Measurements from ENCODE around the gene DLST.
"Not testable (repeated sequence)": the region's sequence is repeated elsewhere in the genome, so short reads cannot be mapped to it uniquely, and the experiment has no call there.

The DLST gene

GRCh38 chr14:74918380-74918779, 36.7 kb downstream of the DLST start:
- DNase-seq (ENCODE audit: low spot score) = no peak

- no peak for DNase-seq (ENCODE audit: low spot score)
These were observed 37.9 kb downstream of the DLST start for GRCh38 chr14:74919421-74920165.

DNA sequence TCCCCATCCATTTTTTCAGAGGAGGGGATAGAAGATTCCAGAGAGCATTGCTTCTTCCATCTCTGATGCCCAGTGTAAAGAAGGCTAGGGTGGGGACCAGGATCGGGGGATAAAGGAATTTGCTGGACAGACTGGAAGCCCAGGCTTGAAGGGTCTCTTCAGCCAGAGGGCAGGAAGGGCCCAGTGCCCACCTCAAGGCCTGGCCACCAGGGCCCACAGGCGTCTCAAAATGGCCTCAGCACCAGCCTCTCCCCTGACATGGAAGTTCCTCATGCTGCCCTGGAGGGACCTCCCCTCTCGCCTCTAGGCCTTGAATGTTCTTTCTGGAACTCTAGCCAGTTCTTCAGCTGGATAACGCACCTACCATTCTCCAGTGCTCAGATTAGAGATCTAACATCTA, 38.6 kb downstream of the DLST start:
- DNase-seq (ENCODE audit: low spot score) = no peak

- DNase-seq (ENCODE audit: low spot score) = no peak
These were observed 39.4 kb downstream of the DLST start for GRCh38 chr14:74921053-74921620.

DNA sequence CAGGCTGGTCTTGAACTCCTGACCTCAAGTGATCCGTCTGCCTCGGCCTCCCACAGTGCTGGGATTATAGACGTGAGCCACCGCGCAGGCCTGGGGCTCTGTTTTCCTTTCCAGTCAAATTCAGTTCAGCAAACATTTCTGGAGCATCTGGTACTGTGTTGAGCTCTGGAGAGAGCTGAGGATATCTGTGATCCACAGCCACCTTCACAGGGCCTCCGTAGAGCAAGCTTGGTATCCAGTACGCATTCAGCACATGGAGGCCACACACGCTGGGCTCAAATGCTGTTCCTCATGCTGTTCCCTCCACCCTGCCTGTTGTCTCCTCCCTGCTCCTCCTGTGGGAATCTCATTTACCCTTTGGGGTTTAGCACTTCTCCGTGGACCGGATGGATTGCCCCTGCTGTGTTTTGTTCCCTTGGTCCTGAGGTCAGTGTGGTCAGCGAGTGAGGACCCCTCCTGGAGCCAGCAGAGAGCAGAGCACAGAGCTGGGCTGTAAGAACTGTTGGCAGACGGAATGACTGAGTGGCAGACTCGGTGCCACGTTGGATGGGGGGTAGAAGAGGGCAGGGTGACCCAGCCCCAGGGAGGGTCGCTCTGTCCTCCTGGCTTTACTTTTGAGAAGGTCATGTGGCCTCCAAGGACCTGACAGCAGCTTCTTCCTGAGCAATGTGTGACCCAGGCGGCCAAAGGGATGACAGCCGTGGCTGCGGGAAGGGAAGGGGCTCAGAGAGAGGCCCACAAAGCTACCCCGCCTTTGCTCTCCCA, 40.5 kb downstream of the DLST start:
- no peak for DNase-seq (ENCODE audit: low spot score)

- DNase-seq (ENCODE audit: low spot score) = peak; percentile 100
These were observed 41.2 kb downstream of the DLST start, which contains the start of gene RPS6KL1 for GRCh38 chr14:74922752-74923401. RPS6KL1 (minus strand) TSS chr14:74923260; CDS start chr14:74921541, 1,719 bp downstream.

DNA sequence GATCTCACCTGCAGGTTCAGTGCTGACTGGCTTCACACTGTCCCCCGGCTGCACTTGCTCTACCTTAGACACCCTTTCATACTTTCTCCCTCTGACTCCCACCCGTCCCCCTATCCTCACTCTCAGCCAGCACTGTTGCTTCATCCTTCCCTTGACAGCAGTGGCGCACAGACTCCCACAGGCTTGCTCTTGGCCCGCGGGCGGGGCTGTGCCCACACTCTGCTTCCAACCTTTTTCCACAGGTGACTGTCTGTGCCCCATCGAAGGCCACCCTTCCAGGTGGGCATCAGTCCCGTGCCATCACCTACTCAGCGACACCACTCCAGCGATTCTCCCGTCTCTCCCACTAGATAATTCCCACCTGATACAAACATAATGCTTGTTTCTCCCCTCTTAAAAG, 42.3 kb downstream of the DLST start:
- no peak for DNase-seq (ENCODE audit: low spot score)

- DNase-seq (ENCODE audit: low spot score) = no peak
These were observed 45.5 kb downstream of the DLST start for GRCh38 chr14:74927225-74927624.

GRCh38 chr14:74929242-74929641, 47.5 kb downstream of the DLST start:
- DNase-seq (ENCODE audit: low spot score) = no peak

GRCh38 chr14:74931744-74932143, 50.0 kb downstream of the DLST start:
- DNase-seq (ENCODE audit: low spot score) = not testable (repeated sequence)

GRCh38 chr14:74932401-74932901, 50.7 kb downstream of the DLST start:
- no peak for DNase-seq (ENCODE audit: low spot score)

DNA sequence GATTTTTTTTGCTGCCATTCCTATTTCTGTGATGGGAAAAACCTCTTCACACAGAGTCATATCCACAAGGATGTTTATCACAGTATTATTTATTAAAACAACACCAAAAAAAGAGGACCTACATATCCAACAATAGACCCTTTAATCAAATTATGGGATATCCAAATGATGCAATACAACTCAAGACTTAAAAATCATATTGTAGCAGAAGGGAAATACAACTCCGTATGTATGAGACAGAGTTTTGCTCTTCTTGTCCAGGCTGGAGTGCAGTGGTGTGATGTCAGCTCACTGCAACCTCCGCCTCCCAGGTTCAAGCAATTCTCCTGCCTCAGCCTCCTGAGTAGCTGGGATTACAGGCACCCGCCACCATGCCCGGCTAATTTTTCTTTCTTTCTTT, 51.2 kb downstream of the DLST start:
- DNase-seq (ENCODE audit: low spot score) = not testable (repeated sequence)

DNA sequence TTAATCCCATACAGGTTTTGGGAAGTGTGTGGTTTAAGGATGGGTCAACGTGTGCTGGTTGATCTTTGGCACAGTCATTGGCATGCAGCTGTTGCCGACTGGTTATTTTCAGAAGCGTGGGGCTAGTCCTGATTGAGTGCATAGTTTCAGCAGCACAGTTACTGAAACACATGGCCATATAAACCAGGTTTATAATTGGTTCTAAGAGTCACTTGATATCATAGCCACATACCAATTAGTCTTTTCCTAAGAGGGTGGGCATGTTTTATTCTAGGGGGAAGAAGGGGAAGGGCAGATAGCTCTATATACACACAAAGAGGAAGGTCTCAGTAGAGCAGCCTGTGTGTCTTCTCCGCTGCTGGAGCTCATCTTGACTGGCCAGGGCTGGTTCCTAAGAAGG, 52.3 kb downstream of the DLST start:
- no peak for DNase-seq (ENCODE audit: low spot score)

GRCh38 chr14:74934476-74935359, 53.0 kb downstream of the DLST start:
- no peak for DNase-seq (ENCODE audit: low spot score)

- DNase-seq (ENCODE audit: low spot score) = no peak
These were observed 53.6 kb downstream of the DLST start for GRCh38 chr14:74935360-74935680.

GRCh38 chr14:74936151-74936550, 54.4 kb downstream of the DLST start:
- no peak for DNase-seq (ENCODE audit: low spot score)

DNA sequence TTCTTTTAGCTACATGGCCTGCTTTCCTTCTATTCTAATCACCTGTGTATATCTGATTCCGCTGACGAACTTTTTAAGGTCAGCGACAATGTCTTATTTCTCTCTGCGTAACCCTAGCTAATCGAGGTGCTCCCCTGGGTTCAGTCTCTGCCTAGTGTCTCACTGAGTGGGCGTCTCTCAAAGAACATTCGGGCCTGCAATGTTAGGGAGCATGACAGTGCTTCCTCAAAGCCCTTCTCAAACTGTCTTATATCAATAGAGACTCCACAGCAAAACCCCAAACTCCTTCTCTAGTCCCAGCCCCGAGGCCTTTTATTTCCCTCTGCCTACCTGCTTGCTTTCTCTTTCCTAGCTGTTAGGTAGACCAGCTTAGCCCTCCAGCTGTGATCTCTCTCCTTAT, 55.0 kb downstream of the DLST start:
- no peak for DNase-seq (ENCODE audit: low spot score)

DNA sequence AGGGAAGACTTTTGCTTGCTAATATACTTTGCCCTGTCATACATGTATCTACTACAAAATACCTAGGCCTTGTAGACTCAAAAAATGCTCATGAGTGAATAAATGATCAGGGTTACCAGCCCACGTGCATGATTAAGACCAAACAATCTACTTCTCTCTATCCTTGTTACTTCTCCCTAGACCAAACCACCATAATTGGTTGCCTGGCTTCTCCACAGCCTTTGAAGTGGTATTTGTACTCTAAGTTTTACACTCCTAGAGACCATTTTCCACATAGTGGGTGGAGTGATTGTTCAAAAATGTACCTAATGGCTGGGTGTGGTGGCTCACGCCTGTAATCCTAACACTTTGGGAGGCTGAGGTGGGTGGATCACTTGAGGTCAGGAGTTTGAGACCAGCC, 55.5 kb downstream of the DLST start:
- no peak for DNase-seq (ENCODE audit: low spot score)

GRCh38 chr14:74938531-74939495, 57.1 kb downstream of the DLST start:
- DNase-seq (ENCODE audit: low spot score) = no peak

GRCh38 chr14:74940956-74941565, 59.3 kb downstream of the DLST start:
- no peak for DNase-seq (ENCODE audit: low spot score)

Measured in iPS-NIHi11 (cell line).